Measurements from ENCODE around the gene YARS1.
"Not testable (repeated sequence)": the region's sequence is repeated elsewhere in the genome, so short reads cannot be mapped to it uniquely, and the experiment has no call there.

Gene YARS1

DNA sequence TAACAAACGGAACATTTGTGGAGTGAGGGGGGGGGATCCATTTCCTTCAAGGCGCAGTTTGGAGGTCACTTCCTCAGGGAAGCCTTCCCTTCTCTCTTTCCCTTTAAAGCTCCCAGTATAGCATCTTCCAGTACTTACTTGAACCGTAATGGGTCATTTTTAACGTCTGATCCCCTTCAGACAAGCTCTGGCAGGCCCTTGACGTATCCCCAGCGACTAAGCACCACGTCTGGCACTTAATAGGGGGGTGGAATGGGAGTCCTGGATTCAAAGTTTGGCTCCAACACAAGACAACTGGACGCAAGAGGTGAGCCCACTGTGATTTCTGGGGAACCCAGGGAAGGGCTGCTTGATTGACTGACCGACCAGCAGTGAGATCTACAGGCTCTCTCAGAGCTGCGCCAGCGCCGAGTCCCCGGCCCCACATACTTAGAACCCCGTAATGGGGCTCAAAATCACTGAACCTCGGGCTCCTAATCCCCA lies 441 bp downstream of the YARS1 start:
- DNase-seq: no peak

DNA sequence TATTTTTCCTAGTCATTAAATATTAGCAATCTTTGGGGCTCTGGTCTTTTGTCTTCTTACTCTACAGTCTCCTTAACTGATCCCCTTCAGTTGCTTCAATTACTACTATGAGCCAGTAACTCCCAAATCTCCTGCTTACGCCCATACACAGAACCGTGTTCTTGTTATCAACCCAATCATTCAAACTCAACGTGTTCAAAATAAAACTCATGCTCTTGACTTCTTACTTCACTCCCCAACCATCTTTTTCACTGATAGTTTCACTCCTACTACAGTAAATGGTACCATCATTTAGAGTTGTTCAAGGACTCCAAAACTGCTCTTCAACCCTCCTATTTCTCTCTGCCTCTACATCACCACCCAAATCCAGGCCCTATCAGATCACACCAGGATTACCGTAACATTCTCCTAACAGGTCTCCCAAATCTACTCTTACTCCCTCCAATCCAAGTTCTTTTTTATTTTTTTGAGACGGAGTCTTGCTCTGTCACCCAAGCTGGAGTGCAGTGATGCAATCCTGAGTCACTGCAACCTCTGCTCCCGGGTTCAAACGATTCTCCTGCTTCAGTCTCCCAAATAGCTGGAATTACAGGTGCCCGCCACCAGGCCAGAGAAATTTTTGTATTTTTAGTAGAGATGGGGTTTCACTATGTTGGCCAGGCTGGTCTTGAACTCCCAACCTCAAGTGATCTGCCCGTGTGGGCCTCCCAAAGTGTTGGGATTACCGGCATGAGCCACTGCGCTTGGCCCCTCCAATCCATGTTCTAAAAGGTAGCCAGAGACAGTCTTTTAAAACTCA lies 3.0 kb downstream of the YARS1 start:
- no peak for DNase-seq

DNA sequence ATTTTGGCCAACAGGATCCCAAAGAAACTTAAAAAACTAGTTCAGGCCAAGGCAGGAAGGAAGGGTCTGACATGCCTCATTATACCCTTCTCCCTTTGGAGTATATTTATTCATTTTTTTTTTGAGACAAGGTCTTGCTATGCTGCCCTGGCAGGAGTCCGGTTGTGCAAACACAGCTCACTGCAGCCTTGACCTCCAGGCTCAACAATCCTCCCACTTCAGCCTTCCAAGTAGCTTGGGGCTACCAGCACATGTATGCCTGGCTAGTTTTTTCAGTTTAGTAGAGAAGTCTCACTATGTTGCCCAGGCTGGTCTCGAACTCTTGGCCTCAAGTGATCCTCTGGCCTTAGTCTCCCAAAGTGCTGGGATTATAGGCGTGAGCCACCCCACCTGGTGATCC lies 5.2 kb downstream of the YARS1 start:
- DNase-seq: no peak

DNA sequence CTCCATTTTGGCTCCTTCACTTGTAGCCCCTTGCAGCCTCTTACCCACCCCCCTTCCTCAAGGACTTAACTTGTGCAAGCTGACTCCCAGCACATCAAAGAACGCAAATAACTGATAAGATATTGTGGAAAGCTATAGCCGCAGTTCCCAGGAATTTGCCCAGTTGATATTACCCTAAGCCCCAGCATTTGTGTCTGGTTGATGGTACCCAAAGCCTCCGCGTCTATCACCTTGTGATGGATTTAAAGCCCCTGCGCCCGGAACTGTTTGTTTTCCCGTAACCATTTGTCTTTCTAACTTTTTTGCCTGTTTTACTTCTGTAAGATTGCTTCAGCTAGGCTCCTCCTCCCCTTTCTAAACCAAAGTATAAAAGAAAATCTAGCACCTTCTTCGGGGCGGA lies 5.9 kb downstream of the YARS1 start:
- DNase-seq: no peak

DNA sequence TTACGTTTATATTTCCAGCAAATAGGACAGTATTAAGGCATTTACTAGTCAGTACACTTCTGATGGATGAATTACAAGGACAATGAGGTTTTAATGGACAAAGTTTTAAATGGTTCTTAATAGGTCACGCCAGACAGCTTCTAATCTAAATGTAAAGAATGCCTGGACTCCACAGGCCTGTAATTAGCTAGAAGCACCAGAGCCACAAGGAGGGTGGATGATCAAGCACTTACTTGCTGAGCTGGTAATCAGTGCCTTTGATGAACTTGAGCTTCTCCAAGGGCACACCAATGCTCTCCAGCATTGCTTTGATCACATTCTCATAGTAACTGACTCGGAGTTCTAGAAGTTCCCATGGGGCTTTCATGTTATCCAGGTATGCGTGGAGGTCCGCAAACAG lies 6.8 kb downstream of the YARS1 start:
- no peak for DNase-seq

DNA sequence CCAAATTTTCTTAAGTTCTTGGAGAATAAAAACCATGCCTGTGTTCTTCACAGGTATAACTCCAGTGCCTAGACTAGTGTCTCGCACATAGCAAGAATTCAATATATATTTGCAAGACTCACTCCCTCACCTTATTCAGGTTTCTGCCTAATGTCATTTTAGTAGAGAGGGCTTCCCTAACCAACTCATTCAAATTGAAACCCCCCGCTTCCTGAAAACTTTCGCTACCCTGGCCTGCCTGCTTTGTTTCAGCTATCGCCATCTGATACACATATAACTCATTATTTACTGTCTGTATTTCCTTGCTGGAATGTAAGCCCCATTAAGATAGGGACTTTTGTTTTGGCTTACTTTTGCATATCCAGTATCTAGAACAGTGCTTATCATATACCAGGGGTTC lies 8.6 kb downstream of the YARS1 start:
- no peak for DNase-seq

DNA sequence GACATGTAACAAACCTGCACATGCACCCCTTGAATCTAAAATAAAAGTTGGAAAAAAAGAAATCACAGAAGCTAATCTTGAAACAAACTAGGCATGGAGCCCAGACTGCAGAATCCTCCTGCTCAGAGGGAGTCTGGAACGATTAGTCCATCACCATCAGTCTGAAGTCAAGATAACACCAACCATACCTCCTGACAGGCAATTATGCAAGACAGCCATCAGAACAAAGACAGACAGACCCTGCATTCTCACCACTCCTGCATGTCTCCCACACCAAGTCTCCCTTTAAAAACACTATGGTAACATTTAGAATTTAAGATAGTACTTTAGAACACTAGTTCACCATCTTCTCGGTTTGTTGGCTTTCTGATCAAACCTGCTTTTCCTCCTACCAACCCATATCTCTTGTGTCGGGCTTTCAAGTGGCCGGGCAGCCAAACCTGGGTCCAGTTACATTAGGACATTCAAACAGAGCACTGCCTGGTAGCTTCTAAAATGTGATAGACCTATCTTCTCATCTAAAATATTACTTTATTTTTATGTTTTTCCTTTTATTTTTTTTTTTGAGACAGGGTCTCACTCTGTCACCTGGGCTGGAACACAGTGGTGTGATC lies 10.1 kb downstream of the YARS1 start:
- no peak for DNase-seq

DNA sequence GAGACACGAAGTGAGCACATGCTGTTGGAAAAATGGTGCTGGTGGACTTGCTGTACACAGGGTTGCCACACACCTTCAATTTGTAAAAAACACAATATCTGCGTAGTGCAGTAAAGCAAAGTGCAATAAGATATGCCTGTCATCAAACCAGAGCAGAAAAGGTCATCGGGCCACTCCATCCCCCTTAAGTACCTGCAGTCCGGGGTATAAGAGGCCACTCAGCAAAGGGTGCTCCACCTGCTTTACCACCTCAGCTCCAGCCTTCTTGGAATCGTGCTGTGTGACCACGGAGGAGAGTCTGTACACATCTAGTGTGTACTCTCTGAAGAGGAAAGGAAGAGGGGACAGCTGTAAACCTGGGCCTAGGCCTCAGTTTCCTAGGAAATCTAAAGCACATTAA lies 10.9 kb downstream of the YARS1 start:
- no peak for DNase-seq

DNA sequence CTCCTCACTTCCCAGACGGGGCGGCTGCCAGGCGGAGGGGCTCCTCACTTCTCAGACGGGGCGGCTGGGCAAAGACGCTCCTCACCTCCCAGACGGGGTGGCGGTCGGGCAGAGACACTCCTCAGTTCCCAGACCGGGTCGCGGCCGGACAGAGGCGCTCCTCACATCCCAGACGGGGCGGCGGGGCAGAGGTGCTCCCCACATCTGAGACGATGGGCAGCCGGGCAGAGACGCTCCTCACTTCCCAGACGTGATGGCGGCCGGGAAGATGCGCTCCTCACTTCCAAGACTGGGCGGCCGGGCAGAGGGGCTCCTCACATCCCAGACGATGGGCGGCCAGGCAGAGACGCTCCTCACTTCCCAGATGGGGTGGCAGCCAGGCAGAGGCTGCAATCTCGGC lies 12.7 kb downstream of the YARS1 start:
- not testable (repeated sequence) for DNase-seq

DNA sequence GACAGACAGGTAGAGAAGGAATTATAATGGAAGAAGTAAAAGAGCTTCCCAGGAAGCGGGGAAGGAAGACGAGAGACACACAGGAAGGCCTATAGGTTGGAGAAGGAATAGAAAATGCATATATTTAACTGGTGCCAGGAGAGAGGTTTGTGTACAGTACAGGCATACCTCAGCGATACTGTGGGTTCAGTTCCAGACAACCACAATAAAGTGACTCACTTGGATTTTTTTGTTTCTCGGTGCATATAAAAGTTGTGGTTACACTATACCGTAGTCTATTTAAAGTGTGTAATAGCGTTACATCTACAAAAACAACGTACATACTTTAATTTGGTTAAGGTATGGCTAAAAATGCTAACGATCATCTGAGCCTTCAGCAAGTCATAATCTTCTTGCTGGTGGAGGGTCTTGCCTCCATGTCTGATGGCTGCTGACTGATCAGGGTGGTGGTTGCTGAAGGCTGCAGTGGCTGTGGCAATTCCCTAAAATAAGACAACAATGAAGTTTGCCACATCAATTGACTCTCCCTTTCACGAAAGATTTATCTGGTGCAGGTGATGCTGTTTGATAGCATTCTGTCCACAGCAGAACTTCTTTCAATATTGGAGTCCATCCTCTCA lies 16.0 kb downstream of the YARS1 start:
- no peak for DNase-seq

DNA sequence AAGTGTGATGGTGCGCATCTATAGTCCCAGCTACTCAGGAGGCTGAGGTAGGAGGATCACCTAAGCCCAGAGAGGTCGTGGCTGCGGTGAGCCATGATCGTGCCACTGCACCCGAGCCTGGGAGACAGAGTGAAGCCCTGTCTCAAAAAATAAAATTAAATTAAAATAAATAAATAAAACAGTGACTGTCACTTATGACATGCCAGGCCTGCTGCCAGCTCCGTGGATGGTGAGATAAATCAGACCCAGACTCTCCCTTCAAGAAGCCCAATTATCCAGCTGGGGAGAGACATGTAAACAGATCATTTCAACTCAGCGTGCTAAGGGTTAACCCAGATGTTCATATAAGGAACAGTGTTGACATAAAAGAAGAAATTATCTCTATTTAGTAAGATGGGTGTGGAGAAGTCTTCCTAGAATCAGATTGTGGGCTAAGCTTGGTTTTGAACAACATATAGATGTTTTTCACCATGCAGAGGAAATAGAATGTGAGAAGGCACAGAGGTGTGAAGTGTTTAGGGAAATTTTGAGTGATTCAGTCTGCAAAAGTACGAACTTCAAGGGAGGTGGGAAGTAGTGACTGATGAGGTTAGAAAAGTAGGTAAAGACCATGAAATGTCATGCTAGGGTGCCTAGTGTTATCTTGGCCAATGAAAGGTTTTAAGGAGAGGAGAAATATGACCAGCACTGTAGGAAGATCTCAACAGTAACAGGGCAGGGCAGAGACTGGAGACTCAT lies 18.3 kb downstream of the YARS1 start:
- DNase-seq: no peak

DNA sequence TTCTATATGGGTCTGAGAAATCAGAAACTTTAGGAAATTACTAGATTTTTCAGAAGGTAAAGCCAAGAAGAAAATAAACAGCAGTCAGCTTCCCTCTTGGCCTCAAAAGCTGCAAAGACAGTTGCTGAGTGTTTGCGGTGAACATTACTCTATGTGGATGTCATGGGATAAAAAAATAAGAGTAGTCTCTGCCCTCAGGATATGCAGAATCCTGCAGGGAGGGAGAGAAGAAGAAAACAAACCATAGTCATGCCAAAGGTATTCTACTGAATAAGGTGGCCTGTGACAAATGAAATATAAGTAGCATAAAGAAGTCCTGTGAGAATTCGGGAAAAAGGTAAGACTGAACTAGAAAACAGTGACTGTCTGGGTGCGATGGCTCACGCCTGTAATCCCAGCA lies 19.0 kb downstream of the YARS1 start:
- no peak for DNase-seq

DNA sequence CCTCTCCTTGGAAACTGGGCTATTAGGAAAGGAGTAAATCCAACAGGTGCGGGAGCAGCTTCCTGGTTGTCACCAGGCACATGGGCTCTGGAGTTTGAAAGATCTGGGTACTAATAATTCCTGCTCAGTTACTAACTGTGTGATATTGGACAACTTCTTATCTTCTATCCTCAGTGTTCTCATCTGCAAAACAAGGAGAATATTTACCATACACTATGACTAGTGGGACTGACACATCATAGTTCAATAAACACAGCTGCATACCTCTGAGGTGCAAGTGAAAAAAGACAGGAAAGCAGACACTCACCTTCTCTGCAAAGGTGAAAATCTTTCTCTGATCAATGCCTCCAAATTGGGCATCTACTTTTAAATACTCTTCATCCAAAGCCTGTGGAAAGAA lies 19.7 kb downstream of the YARS1 start:
- DNase-seq: no peak

DNA sequence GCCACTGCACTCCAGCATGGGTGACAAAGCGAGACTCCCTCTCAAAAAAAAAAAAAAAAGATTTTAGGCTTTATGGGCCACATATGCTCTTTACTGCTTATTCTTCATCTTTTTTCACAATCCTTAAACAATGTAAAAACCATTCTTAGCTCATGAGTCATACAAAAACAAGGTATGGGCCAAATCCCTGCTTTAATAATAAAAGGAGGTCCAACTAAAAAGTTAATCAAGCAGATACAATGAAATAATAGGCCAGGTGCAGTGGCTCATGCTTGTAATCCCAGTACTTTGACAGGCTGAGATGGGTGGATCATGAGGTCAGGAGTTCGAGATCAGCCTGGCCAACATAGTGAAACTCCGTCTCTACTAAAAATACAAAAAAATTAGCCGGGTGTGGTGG lies 21.4 kb downstream of the YARS1 start:
- not testable (repeated sequence) for DNase-seq

DNA sequence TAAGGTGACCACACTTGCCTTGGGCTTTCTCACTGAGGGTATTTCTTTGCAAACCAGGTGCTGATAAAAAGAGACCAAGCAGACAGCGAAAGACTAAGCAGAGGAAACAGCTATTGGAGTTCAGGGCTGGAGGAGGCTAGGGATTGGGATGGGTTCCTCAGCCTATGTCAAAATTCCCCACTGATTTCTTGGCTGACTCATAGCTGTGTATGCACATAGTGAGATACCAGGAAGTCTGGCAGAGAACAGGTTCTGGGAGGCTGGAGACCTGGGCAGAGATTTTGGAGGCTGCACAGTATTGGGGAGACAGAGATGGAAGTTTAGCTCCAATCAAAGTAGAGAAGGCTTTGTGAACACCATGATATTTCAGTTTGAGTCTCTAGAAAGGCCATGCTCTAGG lies 25.3 kb downstream of the YARS1 start:
- DNase-seq: no peak

DNA sequence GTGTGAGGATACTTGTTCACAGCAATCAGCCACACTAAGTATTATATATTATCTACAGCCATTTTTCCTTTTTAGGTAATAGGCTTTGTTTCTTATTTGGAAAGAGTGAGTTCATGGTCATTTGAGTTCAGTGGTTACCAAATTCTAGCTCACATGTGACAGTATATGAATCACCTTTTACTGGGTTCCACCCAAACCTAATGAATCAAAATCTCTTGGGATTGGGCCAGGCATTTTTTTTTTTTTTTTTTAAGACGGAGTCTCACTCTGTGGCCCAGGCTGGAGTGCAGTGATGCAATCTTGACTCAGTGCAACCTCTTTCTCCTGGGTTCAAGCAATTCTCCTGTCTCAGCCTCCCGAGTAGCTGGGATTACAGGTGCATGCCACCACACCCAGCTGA lies 27.8 kb downstream of the YARS1 start:
- not testable (repeated sequence) for DNase-seq

DNA sequence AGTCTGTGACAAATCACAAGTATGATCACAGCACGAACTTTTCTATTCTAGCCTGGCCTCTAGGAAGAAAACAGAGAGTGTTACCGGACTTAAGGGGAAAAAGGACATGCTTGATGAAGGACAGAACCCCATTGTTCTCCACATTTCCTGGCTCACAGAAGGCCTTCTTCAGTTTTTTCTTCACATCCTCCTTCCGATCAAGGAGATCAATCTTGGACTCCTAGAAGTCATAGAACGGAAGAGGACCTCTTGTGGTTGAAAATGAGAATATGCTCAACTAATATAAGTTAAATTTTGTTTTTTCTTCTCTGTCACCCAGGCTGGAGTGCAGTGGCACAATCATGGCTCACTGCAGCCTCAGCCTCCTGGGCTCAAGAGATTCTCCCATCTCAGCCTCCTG lies 30.3 kb downstream of the YARS1 start:
- no peak for DNase-seq

DNA sequence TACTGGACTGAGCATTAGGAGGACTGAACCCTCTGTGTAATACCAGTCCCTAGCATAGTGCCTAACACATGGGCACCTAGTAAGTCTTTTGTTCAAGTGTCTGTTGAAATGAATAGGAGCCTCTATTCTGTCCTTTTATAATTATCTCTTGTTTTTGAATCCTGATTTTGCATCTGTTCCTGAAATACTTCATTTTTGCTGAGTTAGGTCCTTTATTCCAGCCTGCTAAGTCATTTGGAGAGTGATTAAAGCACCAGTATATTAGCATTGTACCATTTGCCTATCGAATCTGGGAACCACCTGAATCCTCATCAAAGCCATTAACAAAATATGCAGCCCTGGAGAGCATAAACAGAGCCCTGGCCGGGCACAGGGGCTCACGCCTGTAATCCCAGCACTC lies 32.3 kb downstream of the YARS1 start:
- DNase-seq: no peak

DNA sequence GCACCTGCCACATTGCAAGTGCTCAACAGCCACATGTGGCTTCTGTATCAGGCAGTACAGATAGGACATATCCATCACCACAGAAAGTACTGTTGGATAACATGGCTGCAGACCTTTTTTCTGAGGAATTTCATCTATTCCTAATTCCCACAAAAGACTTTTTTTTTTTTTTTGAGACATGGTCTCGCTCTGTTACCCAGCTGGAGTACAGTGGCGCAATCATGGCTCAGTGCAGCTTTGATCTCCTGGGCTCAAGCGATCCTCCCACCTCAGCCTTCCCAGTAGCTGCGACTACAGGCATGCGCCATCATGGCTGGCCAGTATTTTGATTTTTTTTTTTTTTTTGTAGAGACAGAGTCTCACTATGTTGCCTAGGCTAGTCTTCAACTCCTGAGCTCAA lies 33.3 kb downstream of the YARS1 start:
- DNase-seq: no peak

DNA sequence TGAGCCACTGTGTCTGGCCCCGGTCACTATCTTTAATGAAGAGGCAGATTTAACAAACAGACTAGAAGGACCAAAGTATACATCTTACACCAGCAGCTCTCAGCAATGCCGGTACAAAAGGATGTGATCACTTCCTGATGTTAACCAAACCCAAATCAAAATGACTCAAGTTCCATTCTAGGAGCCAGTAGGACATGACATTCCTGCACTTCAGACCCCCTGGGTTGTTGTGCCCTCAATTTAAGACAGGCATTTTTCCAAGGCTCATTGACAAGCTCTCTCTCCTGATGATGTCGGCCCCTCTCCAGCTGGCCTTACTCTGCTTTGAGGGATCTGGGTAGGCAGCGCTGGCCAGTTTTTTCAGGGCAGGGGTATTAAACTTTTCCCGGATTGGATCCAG lies 35.1 kb downstream of the YARS1 start:
- no peak for DNase-seq

DNA sequence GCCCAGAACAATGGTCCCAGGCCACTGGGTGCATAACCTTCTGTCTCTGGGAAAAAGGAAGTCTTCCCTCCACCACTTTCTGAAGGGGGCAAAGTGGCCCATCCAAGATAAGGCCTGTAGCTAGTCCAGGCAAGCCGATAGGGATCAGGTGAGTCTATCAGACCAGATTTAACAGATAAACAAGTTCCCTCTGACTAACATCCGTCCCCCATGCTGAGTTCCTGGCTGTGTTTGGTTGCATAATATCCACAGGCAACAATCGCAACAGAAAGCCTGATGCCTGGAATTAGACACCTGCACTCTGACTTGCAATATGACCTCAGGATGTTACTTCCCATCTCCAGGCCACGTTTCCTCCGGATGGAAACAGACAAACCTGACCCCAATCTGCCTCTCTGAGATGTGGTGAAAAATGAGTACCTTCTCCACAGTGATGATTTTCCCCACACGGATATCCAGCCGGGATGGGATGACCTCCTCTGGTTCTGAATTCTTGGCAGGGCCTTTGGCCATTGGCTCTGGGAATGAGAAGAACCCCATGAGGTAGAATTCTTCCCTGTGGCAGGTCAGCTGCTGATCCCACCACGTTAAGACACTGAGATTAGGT lies 36.4 kb downstream of the YARS1 start:
- no peak for DNase-seq

DNA sequence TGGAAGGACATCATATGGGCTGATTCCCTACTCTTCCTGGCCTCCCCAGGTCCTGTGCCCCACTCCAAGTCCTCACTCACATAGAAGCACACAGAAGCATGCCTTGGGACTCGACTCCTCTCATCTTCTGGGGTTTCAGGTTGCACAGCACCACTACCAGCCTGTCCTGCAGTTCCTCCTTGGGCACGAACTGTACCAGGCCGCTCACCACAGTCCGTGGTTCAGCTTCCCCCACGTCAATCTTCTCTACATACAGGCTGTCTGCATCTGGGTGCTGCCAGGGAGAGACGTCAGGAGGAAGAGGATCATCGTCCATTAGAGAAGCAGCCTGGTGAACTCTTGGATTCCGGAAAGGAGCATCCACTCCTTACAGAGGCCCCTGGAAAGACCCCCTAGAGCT lies 37.2 kb downstream of the YARS1 start:
- DNase-seq: no peak

DNA sequence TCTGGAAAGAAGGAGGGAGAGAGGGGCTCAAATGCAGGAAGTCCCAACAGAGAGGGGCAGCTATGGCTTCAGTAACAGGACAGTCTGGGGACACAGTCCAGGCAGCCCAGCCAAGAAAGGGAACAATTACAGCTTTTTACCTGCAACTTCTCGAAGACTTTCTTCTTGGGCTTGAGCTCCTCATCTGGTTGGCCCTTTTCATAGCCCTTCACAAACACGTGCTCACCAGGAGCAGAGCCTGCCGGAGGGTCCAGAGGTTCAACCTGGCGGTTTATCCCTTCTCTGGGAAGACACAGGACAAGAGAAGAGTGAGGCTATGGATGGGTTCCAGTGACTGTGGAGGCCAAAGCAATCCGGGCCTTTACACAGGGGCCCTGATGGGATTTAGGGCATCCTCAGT lies 37.9 kb downstream of the YARS1 start:
- DNase-seq: no peak
